ENCODE results near the gene DSTN. TPM values are rescaled to one million over a fixed set of nuclear protein-coding genes. Genes with fewer than 3 reads are reported as not detected.

DSTN gene
- polyA plus RNA-seq, 1 experiment, result 295 TPM

GRCh38 chr20:17645010-17645409 is 75.1 kb downstream of the DSTN start:
- DNase-seq (ENCODE audit: low read depth), result no peak
- ChIA-PET CTCF (interaction anchor here (0.9 kb wide), 1 partner anchor 352 kb away, joined by 3 read pairs; no protein-coding TSS in a partner anchor), POLR2A (no interaction called here)
- peaks cover 34% of the 10 kb centered on the region for H3K36me3 ChIP-seq (ENCODE audit: control insufficient read depth, insufficient read depth, low read length)
- no peak overlapping the region for H3K4me3 ChIP-seq (ENCODE audit: low read depth, low read length)
- no peaks in the 10 kb centered on the region for H3K27me3 ChIP-seq (ENCODE audit: control insufficient read depth, insufficient read depth, low read length)
- TF ChIP-seq CTCF (IDR thresholded peaks at IDR 0.05; ENCODE audit: insufficient read depth, low read depth, low read length), result no peak

- H3K36me3 ChIP-seq (ENCODE audit: control insufficient read depth, insufficient read depth, low read length), result peaks cover 31% of the 10 kb centered on the region
- no peak for DNase-seq (ENCODE audit: low read depth)
Observed at GRCh38 chr20:17645546-17646208, 75.8 kb downstream of the DSTN start.

GRCh38 chr20:17646209-17646960 is 76.5 kb downstream of the DSTN start:
- no peaks in the 10 kb centered on the region for H3K27me3 ChIP-seq (ENCODE audit: control insufficient read depth, insufficient read depth, low read length)
- DNase-seq (ENCODE audit: low read depth), result no peak
- TF ChIP-seq CTCF (IDR thresholded peaks at IDR 0.05; ENCODE audit: insufficient read depth, low read depth, low read length), result no peak
- ChIA-PET CTCF (interaction anchor here (0.6 to 1.1 kb wide), 2 partner anchors 16 to 314 kb away, joined by 3 read pairs; no protein-coding TSS in a partner anchor), POLR2A (interaction anchor here (0.6 kb wide), 1 partner anchor 54 kb away, joined by 3 read pairs; no protein-coding TSS in a partner anchor)
- no peak overlapping the region for H3K4me3 ChIP-seq (ENCODE audit: low read depth, low read length)
- H3K36me3 ChIP-seq (ENCODE audit: control insufficient read depth, insufficient read depth, low read length), result peaks cover 25% of the 10 kb centered on the region

More at GRCh38 chr20:17645546-17646208, 75.8 kb downstream of the DSTN start:
- Histone ChIP-seq H3K4me3 (ENCODE audit: low read depth, low read length) (no peak overlapping the region), H3K27me3 (ENCODE audit: control insufficient read depth, insufficient read depth, low read length) (no peaks in the 10 kb centered on the region)
- ChIA-PET POLR2A (interaction anchor here (0.6 kb wide), 1 partner anchor 54 kb away, joined by 3 read pairs; no protein-coding TSS in a partner anchor), CTCF (interaction anchor here (0.6 to 1.1 kb wide), 3 partner anchors 16 to 351 kb away, joined by 3 read pairs; no protein-coding TSS in a partner anchor)
- TF ChIP-seq CTCF (IDR thresholded peaks at IDR 0.05; ENCODE audit: insufficient read depth, low read depth, low read length), result no peak

GRCh38 chr20:17646961-17647301 is 77.1 kb downstream of the DSTN start:
- peaks cover 20% of the 10 kb centered on the region for H3K36me3 ChIP-seq (ENCODE audit: control insufficient read depth, insufficient read depth, low read length)
- no peak for TF ChIP-seq CTCF (IDR thresholded peaks at IDR 0.05; ENCODE audit: insufficient read depth, low read depth, low read length)
- no peaks in the 10 kb centered on the region for H3K27me3 ChIP-seq (ENCODE audit: control insufficient read depth, insufficient read depth, low read length)
- no peak overlapping the region for H3K4me3 ChIP-seq (ENCODE audit: low read depth, low read length)
- CTCF ChIA-PET, result interaction anchor here (1.4 kb wide), 1 partner anchor 292 kb away, joined by 3 read pairs; no protein-coding TSS in a partner anchor
- POLR2A ChIA-PET, result no interaction called here
- DNase-seq (ENCODE audit: low read depth), result no peak
